HG03045 (cell line): ENCODE data around the gene EDC3.
"Not testable (repeated sequence)": the region's sequence is repeated elsewhere in the genome, so short reads cannot be mapped to it uniquely, and the experiment has no call there.

Experiments used
- ATAC-seq: cut with Tn5 transposase; IDR thresholded peaks from one replicate; pipeline ENCODE4 v1.9.1; 2021; ENCODE audit warnings: mild to moderate bottlenecking, moderate library complexity; ENCODE audit not compliant: unreplicated experiment

The EDC3 gene

DNA sequence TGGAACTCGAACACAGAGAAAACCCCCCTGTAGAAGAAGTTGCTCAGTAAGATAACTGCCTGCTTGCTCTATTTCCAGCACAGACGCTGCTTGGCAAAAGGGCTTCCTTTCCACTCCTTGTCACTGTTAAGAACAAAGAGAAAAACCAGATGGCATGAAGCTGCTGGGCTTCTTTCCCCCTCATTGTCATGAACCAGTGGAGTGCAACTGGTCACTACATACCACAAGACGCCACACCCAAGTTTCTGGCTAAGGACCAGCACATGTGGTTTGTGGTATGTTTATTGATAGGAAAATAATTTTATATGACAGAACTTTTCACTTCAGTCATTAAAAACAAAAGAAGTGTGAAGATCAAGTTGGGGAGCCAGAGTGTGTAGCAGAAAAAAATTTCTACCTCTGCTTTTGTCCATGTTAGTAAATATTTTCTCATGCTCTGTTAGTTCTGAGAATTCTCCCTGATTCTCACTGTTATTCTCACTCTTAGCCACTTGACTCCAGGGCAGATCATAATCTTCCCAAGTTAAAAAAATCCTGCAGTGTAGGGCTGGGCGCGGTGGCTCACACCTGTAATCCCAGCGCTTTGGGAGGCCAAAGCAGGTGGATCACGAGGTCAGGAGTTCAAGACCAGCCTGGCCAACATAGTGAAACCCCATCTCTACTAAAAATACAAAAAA is 42.3 kb downstream of the EDC3 start:
- ATAC-seq, result no peak

DNA sequence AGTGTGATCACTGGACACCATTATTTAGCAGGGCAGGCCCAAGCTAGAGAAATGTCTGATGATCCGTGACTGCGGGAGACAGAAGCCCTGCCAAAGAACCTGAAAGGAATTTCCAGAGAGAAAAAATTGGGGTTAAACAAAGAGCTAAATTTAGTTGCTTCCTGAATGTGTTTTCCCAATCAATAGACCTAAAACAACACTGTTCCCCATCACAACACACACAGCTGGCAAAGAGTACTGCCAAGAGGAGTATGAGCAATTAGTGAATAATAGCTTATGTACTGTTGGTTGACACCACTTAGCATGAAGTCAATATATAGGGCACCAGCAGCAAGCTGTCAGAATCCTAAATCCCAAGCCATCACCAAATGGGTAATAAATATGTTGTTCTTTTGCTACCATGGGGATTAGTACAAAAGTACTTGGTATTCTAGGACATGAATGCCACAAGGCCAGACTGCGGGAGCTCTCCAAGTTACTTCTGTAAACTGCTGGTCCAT is 44.5 kb downstream of the EDC3 start:
- ATAC-seq, result no peak

DNA sequence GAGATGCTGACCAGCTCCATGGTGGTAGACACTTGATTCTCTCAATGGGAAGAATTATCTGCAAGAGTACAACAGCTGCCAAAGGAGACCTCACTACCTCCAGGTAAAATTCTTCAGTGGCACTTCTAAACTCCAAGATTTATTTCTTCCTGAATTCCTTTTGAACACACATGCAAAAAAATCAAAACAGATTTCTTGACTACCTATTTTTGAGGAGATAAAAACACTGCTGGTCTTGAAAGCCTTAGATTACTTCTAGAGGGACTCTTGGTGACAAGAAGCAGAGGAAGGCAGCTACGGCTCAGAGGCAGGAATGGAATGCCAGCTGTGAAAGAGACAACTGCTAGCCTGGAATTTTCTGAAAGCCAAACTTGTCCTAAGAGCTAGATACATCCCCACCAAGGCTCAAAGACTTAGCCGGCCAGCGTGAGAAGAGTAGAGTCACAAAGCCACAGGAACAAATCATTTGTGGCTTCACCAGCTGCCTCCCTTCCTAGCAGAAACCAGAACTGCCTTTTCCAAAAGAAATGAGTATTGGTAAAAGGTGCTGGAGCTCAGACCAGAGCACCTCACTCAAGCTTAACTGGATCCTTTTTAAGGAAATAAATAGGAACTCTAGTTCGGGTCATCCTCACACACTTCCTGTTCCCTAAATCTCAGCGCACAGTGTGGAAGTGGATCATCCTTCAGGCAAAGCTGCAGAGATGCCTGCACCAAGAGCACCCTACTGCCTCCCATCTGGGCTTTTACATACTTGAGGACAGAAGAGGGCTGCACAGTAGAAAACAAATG is 47.6 kb downstream of the EDC3 start:
- no peak for ATAC-seq

DNA sequence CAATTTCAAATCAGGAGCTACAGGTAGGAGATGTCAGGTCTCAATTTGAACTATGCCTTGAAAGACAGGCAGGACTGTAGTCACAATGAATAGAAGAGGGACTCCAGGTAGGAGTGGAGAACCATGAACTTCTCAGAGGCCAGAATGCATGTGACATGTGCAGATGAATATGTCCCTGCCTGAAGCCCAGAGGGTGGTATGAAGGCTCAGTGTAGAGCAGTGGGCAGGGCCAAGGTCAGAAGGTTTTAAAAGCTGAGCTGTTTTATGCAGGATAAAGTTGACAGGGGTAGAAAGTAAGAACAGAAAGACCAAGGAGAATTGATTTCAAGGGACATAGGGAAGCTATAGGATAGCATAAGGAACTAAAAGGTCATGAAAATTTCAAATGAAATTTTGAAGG is 49.3 kb downstream of the EDC3 start:
- ATAC-seq, result no peak

DNA sequence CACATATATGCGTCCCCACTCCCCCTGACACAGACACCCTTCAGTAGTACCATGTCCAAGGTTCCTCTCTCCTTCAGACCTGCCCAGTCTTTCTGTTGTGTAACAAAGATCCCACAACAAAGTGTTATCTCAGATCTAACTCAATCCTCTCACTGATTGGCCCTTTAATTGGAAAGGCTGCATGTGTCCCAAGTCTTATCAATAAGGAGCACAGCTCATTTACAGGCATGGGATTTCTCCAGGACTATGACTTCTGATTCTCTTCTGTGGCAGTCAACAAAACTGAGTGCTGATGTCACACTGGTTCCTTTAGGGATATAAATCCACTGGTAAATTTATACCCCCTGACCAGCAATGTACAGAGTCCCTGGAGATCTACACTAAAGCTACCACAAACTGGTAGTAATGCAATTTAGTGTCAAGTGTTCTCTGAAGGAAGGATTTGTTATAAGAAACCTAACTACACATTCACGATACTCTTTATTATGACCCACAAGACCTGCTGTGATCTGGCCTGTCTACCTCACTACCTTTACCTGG is 52.1 kb downstream of the EDC3 start:
- no peak for ATAC-seq

DNA sequence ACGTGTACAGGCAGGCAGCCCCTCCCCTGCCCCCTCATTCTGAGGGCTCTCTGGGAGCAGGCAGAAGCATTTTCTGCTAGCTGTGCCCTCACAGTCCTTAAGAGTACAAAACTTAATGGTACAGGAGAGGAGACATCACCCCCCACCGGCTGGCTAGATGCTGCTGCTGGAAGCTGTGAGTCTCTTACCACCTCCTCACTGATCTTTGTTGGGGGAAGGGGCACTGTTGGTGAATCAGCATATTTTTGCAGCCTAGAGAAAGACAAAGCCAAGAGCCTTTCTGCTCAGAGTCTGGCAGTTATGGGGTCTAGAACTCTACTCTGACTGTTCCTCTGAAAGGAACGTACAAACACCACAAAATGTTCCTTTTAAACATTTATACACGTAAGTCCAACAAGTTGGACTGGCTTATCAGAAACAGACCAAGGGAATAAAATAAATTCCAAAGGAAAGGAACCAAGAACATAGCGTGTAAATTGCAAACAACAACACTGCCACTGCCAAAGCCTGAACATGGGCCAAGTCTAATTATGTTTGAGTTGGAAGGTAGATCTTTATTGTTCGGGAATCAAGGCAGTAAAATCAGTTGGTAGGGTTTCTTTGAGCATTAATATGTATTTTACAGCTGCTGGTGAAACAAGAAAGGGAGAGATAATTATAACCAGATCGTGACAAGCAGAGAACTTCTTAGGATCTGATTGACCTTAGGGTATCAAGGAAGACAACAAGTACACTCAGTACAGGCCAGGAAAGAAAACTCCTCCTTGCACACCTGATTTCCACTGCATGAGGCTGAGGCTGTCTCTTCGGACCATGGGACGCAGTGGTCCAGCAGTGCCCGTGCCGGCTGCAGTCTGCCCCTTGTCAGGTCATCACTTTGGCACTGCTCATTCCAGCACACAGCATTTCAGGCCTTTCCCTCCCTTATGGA is 52.8 kb downstream of the EDC3 start:
- no peak for ATAC-seq

DNA sequence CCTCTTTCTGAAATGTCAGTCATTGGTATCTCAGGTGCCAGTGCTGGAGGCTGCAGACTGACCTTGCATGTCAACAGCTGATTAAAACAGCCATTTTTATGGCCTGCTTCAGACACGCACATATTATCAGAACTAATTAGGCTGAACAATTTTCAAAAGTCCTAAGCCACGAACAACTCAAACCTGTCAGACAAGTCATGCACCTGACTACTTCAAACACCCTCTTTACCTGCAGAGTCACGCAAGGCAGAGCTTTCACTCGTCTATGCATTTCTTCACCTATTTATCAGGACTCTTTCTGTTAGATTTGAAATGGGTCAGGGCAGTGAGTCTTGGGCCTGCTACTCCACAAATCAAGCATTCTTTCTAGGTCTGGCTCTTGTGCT is 53.5 kb downstream of the EDC3 start:
- no peak for ATAC-seq

DNA sequence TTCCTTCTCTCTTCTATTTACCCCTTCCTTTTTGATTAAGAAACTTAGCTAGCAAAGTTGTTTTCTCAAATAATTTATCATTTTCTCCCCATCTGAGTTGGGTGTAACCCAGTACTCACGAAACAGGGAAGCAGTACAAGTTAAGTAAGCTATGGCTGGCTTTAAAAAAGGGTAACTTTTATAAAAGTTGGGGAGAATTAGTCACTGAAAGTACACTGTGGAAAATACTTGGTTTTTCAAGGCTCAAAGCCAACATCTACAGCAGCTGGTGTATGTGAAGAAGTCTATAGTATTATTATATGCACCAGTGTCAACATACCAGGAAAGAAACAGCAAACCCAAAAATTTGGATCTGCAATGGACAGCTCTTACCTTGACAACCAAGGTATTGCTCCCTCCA is 54.7 kb downstream of the EDC3 start:
- no peak for ATAC-seq

DNA sequence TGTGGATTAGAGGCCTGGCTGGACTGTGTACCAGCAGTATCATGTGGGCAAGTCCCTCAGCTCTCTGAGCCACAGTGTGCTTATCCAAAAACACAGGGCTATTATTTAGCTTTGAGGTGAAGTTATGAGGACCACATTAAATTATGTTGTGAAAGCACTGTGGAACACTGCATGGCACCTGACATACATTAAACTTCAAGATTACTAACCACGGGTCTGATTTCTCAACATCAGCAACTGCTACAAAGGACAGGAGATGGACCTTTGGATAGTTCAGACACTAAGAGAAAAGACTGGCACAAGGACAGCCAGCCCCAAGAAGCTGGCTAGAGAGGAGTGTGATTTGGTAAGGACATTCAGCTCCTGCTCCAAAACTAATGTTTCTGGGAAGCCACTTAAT is 58.8 kb downstream of the EDC3 start:
- ATAC-seq, result no peak

DNA sequence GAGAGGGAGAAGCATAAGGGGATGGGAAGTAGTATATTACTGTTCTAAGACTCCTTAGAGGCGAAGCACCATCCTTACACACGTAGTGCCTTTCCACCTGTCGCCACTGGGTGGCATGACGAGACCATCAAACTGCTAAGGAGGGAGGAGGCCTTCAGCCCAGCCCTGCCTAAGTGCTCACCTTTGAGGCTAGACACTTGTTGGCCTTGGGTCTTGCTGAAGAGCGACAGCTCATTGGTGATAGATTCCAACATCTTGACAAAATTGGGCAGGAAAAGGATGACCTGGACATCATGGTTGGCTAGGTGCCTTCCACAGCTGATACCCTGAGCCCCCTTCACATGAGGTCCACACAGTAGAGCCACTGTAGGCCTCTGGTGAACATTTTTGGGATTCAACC is 60.6 kb downstream of the EDC3 start:
- ATAC-seq, result no peak

DNA sequence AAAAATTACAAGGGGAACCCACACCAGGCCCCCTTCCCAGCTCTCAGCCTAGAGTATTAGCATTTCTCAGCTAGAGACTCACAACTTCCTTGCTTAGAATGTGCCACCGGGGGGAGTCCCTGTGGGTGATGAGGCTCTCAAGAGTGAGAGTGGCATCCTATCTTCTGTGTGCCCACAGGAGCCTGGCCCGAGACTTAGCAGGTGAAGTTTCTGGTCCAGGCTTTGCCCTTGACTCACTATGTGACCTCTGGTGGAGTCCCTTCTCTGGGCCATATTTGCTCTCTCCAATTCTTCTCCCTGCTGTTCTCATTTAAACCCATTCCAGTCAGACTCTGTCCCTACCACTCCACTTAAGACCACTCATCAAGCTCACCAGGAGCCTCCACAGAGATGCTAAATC is 62.0 kb downstream of the EDC3 start:
- no peak for ATAC-seq

DNA sequence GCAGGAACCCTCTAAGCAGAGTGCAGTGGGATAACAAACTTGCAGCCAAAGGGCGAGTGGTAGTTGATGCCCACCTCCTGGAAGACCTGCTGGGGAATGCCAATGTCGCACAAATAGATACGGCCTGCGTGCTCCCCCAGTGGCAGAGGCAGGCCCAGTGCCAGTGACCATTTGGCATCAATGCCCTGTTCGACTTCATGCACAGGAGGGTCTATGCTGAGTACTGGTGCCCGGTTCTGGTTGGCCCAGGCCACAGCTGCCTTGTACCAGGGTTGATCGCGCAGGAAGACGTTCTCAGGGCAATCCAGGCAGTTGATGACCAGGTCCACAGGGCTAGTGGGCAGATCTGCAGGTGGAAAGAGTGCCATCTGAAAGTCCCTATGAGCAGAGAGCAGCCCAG is 63.2 kb downstream of the EDC3 start:
- ATAC-seq, result no peak

DNA sequence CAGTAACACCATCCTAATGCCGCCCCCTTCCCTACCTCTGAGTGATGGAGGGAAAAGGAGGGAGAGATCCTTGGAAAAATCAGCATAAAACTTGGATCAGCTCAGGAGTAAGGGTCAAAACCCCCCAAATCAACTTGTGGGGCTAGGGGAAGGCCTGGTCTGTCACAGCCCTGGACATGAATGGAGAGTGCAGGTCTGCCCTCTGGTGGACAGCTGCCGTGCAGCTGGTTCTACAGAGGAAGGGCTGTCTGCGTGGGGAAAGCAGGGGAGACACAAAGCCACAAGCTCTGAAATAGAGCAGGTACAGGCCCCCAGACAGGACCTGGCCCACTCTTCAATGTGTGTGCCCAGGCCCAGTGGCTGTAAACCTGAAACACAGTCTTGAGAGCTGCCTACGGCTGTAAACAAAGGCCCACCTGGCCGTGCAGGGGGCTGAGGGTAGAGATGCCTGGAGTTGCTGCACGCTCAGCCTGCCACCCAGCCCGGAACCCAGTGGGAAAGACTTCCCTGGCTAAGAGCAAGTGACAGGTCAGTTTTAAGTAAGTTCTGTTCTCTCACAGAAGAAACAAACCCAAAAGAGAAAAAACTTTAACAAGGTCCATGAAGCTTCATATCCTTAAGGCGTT is 63.8 kb downstream of the EDC3 start:
- ATAC-seq, result no peak

DNA sequence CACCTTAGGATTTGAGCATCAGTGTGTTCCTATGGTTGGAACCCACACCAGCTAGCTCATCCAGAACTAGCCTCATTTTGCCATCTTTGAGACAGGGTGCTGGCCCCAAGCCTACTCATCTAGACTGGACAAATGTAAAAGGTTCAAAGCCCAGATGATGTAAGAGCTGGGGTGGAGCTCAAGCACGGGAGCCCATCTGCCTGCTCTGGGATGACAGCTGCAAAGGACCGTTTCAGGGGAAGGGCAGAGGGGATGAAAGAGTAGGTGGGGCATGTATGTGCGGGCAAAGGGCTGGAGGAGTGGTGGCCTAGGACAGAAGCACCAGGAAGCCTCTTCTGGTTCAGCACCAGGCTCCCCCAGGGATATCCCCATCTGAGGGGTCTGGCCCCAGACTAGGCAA is 64.4 kb downstream of the EDC3 start:
- ATAC-seq, result no peak

DNA sequence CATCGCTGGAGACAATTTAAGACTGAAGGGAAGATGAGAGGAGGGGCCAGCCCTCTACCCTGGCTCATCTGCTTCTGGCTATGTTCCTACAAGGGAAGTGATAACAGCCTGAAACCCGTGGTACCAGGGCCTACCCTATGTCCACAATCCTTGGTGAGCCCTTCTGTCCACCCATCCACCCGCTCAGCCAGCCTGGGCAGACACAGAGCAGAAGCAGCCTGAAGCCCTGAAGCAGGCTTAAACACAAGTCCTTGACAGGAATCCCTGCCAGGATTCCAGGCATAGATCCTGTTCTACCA is 64.8 kb downstream of the EDC3 start:
- ATAC-seq, result no peak

DNA sequence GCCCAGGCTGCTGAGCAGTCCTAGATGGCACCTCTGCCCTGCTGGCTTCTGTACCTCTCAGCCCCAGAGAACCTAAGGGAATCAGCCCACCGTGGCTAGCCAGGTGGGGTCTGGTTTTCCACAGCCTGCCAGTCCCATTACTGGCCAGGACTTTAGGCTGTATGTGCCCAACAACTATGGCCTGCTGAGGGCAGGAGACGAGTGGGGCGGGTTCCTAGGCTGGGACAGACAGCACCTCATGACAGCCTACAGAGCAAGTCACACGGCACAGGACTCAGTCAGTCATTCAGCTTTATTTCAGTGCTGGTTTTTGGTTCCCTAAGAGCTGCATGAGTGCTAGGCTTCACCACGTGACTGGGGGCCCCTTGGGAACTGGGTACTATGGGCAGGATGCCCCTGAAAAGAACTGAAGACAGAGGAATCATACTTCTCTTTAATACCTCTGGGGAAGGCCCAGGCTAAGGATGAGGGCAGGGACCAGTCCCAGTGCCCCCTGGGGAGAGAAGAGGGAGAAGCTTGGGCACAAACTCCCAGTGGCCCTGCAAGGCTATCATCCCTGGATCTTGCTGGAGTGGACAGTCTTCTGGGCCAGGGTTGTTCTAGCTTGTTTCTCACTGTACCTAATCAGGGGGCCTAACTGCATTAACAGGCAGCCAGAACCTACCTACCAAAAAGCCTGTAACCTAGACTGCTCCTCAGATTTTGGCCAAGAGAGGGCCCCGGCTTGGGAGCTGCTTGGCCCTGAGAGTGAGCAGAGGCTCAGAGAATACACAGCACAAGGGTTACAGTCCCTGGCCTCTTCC is 65.3 kb downstream of the EDC3 start:
- ATAC-seq, result no peak

DNA sequence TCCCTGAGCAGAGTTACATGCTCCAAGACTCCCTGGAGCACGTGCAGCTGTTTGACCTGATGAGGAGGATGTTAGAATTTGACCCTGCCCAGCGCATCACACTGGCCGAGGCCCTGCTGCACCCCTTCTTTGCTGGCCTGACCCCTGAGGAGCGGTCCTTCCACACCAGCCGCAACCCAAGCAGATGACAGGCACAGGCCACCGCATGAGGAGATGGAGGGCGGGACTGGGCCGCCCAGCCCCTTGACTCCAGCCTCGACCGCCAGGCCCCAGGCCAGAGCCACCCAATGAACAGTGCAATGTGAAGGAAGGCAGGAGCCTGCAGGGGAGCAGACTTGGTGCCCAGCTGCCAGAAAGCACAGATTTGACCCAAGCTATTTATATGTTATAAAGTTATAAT is 66.1 kb downstream of the EDC3 start:
- not testable (repeated sequence) for ATAC-seq

DNA sequence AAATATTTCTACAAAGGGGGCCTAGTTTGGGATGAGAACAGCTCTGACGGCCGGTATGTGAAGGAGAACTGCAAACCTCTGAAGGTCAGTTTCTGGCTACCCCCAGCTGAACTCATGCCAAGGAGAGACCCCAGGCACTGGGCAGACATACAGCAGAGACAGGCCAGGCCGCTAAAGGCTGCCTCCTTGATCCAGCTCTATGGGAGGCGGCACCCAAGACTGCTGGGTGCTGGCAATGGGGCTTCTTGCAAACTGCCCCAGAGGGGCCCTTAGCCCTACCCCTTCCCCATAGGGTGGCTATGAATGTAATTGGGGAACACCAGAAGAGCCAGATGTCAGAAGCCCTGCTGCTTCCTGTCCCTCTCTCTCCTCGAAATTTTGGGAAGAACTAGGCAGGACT is 66.9 kb downstream of the EDC3 start:
- ATAC-seq, result no peak

DNA sequence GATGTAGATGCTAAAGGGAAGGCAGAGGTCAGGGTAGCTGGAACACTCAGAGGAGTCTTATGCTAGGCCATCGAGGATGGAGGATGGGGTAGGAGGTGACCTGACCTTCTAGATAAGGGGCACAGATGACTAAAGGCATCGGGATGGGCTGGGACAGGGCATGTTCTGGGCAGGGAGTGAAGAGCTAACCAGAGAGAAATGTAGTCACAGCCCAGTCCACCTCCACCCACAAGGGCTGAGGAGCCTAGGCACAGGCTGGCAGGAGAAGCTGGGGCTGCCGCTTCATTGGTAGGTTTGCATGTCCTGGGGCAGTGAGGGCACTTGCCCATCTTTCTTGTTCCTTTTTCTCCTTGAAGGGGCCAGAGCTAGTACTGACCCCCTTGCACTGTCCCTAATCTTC is 67.6 kb downstream of the EDC3 start:
- no peak for ATAC-seq

DNA sequence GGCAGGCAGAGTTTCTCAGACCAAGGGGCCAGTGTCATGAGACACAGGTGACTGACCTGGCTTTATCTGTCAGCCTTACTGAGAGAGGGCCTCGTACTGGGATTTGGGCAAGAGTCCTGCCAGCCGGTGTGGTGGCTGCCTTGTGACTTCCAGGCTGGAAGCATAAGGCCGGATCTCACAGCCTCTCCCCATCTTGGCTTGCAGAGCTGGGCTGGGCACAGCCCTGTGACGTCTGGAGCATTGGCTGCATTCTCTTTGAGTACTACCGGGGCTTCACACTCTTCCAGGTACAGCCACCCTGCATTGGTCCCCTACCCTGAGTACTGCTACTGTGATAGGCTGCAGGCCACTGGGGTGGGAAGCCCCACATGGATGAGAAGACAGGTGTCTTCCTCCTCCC is 68.1 kb downstream of the EDC3 start:
- no peak for ATAC-seq
